HepG2 (cell line): Measurements from ENCODE around the gene DUSP22. TPM values are rescaled to one million over a fixed set of nuclear protein-coding genes. Genes with fewer than 3 reads are reported as not detected.
A peak's percentile ranks its signal among the peaks of the same experiment; 100 is the strongest.

ENCODE experiments used
- ATAD3A ChIP-seq: sonication (generic); formaldehyde crosslinking; IDR thresholded peaks from 2 replicates; pipeline ENCODE4 v1.4.0; 2020; ENCODE audit warnings: missing genetic modification reagents
- BCLAF1 ChIP-seq: fragments of 450-650 bp; IDR thresholded peaks from 2 replicates; pipeline ENCODE4 v1.6.1; 2017; ENCODE audit warnings: mild to moderate bottlenecking
- CREBL2 ChIP-seq: sonication (generic); formaldehyde crosslinking; IDR thresholded peaks from 2 replicates; pipeline ENCODE4 v1.8.1; 2023; ENCODE audit warnings: missing genetic modification reagents, mild to moderate bottlenecking, borderline replicate concordance
- GRHL1 ChIP-seq: sonication (generic); formaldehyde crosslinking; conservative IDR thresholded peaks from 2 replicates; pipeline ENCODE4 v1.8.0; 2022; ENCODE audit warnings: missing genetic modification reagents
- HMGXB4 ChIP-seq, 2 experiments: sonication (generic) in 1 of 2; formaldehyde crosslinking in 1 of 2; IDR thresholded peaks; 2 replicates each; pipeline versions ENCODE4 v1.4.0 to v1.6.1; 2018 to 2020; ENCODE audit warnings: missing genetic modification reagents in 2 of 2, borderline replicate concordance in 1 of 2, low read depth in 1 of 2, mild to moderate bottlenecking in 1 of 2, missing biosample characterization in 1 of 2
- JUN ChIP-seq: sonication (generic); formaldehyde crosslinking; IDR thresholded peaks from 2 replicates; pipeline ENCODE4 v1.4.0; 2020; ENCODE audit warnings: mild to moderate bottlenecking, missing genetic modification reagents
- JUND ChIP-seq: sonication (generic); formaldehyde crosslinking; IDR thresholded peaks from 2 replicates; pipeline ENCODE4 v1.8.0; 2022; ENCODE audit warnings: mild to moderate bottlenecking, missing genetic modification reagents
- MXD3 ChIP-seq: IDR thresholded peaks from 2 replicates; pipeline ENCODE4 v1.6.1; 2016; ENCODE audit warnings: mild to moderate bottlenecking, missing biosample characterization, missing genetic modification reagents
- POGK ChIP-seq: sonication (generic); formaldehyde crosslinking; conservative IDR thresholded peaks from 2 replicates; pipeline ENCODE4 v1.8.0; 2022; ENCODE audit warnings: mild to moderate bottlenecking, moderate library complexity, missing genetic modification reagents
- SIX1 ChIP-seq: sonication (generic); formaldehyde crosslinking; IDR thresholded peaks from 2 replicates; pipeline ENCODE4 v1.4.0; 2020; ENCODE audit warnings: missing genetic modification reagents, borderline replicate concordance
- THAP11 ChIP-seq: IDR thresholded peaks from 2 replicates; pipeline ENCODE4 v1.6.1; 2016; ENCODE audit warnings: missing biosample characterization, missing genetic modification reagents
- ZFP36L1 ChIP-seq: sonication (generic); formaldehyde crosslinking; IDR thresholded peaks from 2 replicates; pipeline ENCODE4 v1.8.0; 2022; ENCODE audit warnings: mild to moderate bottlenecking, missing genetic modification reagents, moderate library complexity
- ZFP90 ChIP-seq: sonication (generic); formaldehyde crosslinking; IDR thresholded peaks from 2 replicates; pipeline ENCODE4 v1.8.0; 2022; ENCODE audit warnings: missing genetic modification reagents, mild to moderate bottlenecking, inconsistent platforms, borderline replicate concordance
- ZNF280B ChIP-seq: sonication (generic); formaldehyde crosslinking; IDR thresholded peaks from 2 replicates; pipeline ENCODE4 v1.5.0; 2020; ENCODE audit warnings: missing genetic modification reagents, mild to moderate bottlenecking, borderline replicate concordance
- ZNF3 ChIP-seq: IDR thresholded peaks from 2 replicates; pipeline ENCODE4 v1.7.0; 2017; ENCODE audit warnings: inconsistent platforms
- ZNF567 ChIP-seq: sonication (generic); formaldehyde crosslinking; IDR thresholded peaks from 2 replicates; pipeline ENCODE4 v1.8.1; 2023; ENCODE audit warnings: mild to moderate bottlenecking, missing genetic modification reagents, borderline replicate concordance
- ZNF768 ChIP-seq: sonication (generic); formaldehyde crosslinking; IDR thresholded peaks from 2 replicates; pipeline ENCODE4 v1.4.0; 2020; ENCODE audit warnings: missing genetic modification reagents
- polyA plus RNA-seq, 8 experiments: library from polyadenylated mRNA; depleted of rRNA in 3 of 8; stranded (reverse) in 7 of 8; unstranded in 1 of 8; fragments of >200 nt; fragmentation: Illumina TruSeq in 4 of 8; extraction: Trizol in 4 of 8; gene quantifications; 2 replicates each; pipeline versions ENCODE4 v1.2.1 to v1.2.3, GENCODE V29; 2011 to 2016; ENCODE audit warnings: low read depth in 4 of 8, missing spikeins in 1 of 8, mixed read lengths in 1 of 8; ENCODE audit not compliant: insufficient read depth in 1 of 8
- total RNA-seq, 5 experiments: library from RNA; depleted of rRNA; stranded (reverse); fragments of >200 nt; fragmentation: Illumina TruSeq; extraction: Trizol; gene quantifications; 2 replicates each; pipeline ENCODE4 v1.2.3, GENCODE V29; 2016; ENCODE audit warnings: low read depth in 1 of 5

Gene DUSP22
- total and polyA plus RNA-seq, 2 of the 13 experiments (the other 11 are each of a cell fraction or from before 2014, with no cell fraction given): 20.2 to 32.8 TPM

GRCh38 chr6:291697-292505, at the start of gene DUSP22 (continued):
- TF ChIP-seq ZFP90 (CRISPR knock-in tag) (no peak; the same call in 1 of the 2 replicates), MXD3 (CRISPR knock-in tag) (no peak; the same call in 1 of the 2 replicates), HMGXB4 (CRISPR knock-in tag; IDR thresholded peaks at IDR 0.05; ENCODE audit: borderline replicate concordance in 1 of 2, low read depth in 1 of 2) (peak in 1 of 2 experiments; percentile 1; a peak in 1 of 4 replicates), GRHL1 (CRISPR knock-in tag) (no peak), ZNF567 (CRISPR knock-in tag) (no peak), ZNF768 (CRISPR knock-in tag) (peak; percentile 30), CREBL2 (CRISPR knock-in tag) (no peak), POGK (CRISPR knock-in tag) (peak; percentile 88), SIX1 (CRISPR knock-in tag) (no peak), JUND (0 out of 2 replicates have a peak, but pooled peaks have one; percentile 56), ZNF3 (CRISPR knock-in tag) (no peak), ATAD3A (CRISPR knock-in tag) (no peak), ZFP36L1 (CRISPR knock-in tag) (no peak; the same call in 1 of the 2 replicates), JUN (CRISPR knock-in tag) (no peak), THAP11 (peak; percentile 50; the same call in 1 of the 2 replicates), ZNF280B (CRISPR knock-in tag) (no peak; the same call in 1 of the 2 replicates), BCLAF1 (no peak)
